Measurements from ENCODE around the gene KCNK10. TPM values are rescaled to one million over a fixed set of nuclear protein-coding genes. Genes with fewer than 3 reads are reported as not detected.

The KCNK10 gene
- polyA plus RNA-seq, 3 donors, result 0.05 TPM; not detected in 2

DNA sequence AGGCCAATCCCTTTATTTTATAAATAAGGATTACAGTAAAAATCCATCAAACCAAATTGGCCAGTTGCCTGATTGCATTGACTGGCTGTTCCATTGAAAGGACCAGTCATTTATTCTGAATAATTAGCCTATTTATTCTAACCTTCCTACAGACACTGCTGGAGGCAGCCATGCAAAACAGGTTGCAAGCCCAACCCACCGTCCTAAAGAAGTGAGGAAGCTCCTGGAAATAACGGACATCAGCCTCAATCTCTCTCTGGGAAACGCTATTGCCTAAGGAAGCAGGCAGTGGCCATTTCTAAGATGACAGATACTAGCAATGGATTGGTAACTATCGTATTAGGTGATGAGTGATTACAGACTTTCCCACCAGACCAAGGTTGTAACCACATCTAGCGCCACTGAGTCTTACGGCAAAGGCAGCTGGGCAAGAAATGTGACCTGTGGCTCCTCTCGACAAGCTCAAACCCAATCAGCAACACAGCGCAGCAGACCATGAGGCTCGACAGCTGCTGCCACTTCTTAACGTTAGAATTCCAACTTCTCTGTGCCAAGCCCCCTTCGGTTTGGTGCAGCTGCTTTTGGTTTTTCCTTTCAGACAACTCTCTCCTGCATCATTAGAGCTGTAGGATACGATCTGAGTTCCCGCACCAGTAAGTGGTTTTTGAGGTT, 134.2 kb downstream of the KCNK10 start:
- 30% methylated on average over 7 of the region's 13 CpGs for WGBS (ENCODE audit: insufficient coverage)
- H3K4me1 ChIP-seq (ENCODE audit: control insufficient read depth in 1 of 2, insufficient read depth in 2 of 2, low read length in 2 of 2), result peaks cover 6 to 7% of the 10 kb centered on the region in 2 donors
- TF ChIP-seq, protein P1, sequence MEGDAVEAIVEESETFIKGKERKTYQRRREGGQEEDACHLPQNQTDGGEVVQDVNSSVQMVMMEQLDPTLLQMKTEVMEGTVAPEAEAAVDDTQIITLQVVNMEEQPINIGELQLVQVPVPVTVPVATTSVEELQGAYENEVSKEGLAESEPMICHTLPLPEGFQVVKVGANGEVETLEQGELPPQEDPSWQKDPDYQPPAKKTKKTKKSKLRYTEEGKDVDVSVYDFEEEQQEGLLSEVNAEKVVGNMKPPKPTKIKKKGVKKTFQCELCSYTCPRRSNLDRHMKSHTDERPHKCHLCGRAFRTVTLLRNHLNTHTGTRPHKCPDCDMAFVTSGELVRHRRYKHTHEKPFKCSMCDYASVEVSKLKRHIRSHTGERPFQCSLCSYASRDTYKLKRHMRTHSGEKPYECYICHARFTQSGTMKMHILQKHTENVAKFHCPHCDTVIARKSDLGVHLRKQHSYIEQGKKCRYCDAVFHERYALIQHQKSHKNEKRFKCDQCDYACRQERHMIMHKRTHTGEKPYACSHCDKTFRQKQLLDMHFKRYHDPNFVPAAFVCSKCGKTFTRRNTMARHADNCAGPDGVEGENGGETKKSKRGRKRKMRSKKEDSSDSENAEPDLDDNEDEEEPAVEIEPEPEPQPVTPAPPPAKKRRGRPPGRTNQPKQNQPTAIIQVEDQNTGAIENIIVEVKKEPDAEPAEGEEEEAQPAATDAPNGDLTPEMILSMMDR (IDR thresholded peaks at IDR 0.05), result no peak
- Mint-ChIP-seq H3K27ac (peak overlapping the region in 1 of 7 donors; percentile 23), H3K9me3 (no peaks in the 10 kb centered on the region), H3K4me3 (peak overlapping the region; percentile 59), H3K36me3 (no peaks in the 10 kb centered on the region), H3K4me1 (peaks cover 12% of the 10 kb centered on the region), H3K27me3 (ENCODE audit: low read depth in 3 of 3) (peaks cover 3 to 6% (median 3%) of the 10 kb centered on the region in 3 donors)
- H3K4me2 ChIP-seq (replicated peaks; ENCODE audit: extremely low read depth, low read length, poor library complexity, severe bottlenecking), result peak overlapping the region; percentile 54
- H3K27ac ChIP-seq (ENCODE audit: low read depth in 1 of 2, low read length in 2 of 2), result no peak overlapping the region
- no peaks in the 10 kb centered on the region for H3K79me2 ChIP-seq (ENCODE audit: insufficient read depth, low read length)
- H3K27me3 ChIP-seq (ENCODE audit: control insufficient read depth in 2 of 2, insufficient read depth in 2 of 2, low read length in 2 of 2), result peaks cover 0 to 3% of the 10 kb centered on the region in 2 donors
- no peak for DNase-seq
- H3K36me3 ChIP-seq (replicated peaks in 1 of 2; ENCODE audit: control insufficient read depth in 1 of 2, insufficient read depth in 2 of 2, low read length in 2 of 2), result no peaks in the 10 kb centered on the region
- H3K9me3 ChIP-seq (replicated peaks in 1 of 2; ENCODE audit: control insufficient read depth in 1 of 2, insufficient read depth in 1 of 2, low read length in 2 of 2), result no peaks in the 10 kb centered on the region
- H3K9ac ChIP-seq (ENCODE audit: insufficient read depth, low read length, poor library complexity, severe bottlenecking), result no peak overlapping the region
- intact Hi-C loops (cut with micrococcal nuclease), result no loop called here
- peak overlapping the region; percentile 64 for H2AFZ ChIP-seq (ENCODE audit: insufficient read depth, low read depth, low read length, poor library complexity, severe bottlenecking)
- peak overlapping the region in 1 of 3 experiments; percentile 47 for H3K4me3 ChIP-seq (replicated peaks in 1 of 3; ENCODE audit: low read depth in 2 of 3, low read length in 3 of 3)
- no peaks in the 10 kb centered on the region for H4K20me1 ChIP-seq (ENCODE audit: insufficient read depth, low read length)

DNA sequence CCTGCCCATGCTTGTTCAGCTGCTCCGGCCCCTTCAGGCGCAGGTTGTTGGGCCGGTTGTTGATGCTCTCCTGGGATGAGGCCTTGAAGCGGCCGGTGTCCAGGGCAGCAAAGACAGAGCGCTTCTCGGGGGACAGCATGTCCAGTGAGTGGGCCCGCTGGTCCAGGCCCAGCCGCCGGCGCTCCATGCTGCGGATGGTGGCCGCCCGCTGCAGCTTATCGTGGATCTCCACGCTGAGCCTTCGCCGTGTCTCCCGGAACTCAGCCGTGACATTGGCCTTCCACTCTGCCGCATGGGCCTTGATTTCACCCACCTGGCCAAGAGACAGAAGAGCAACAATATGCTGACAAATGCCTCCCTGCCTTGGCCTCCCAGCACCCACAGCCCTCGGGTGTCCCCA, 137.2 kb downstream of the KCNK10 start:
- Histone ChIP-seq H3K4me2 (replicated peaks; ENCODE audit: extremely low read depth, low read length, poor library complexity, severe bottlenecking) (no peak overlapping the region), H3K4me1 (ENCODE audit: control insufficient read depth in 1 of 2, insufficient read depth in 2 of 2, low read length in 2 of 2) (peaks cover 6 to 7% of the 10 kb centered on the region in 2 donors), H3K36me3 (replicated peaks in 1 of 2; ENCODE audit: control insufficient read depth in 1 of 2, insufficient read depth in 2 of 2, low read length in 2 of 2) (no peaks in the 10 kb centered on the region), H3K79me2 (ENCODE audit: insufficient read depth, low read length) (no peaks in the 10 kb centered on the region), H3K27ac (ENCODE audit: low read depth in 1 of 2, low read length in 2 of 2) (no peak overlapping the region), H3K4me3 (replicated peaks in 1 of 3; ENCODE audit: low read depth in 2 of 3, low read length in 3 of 3) (no peak overlapping the region), H3K9ac (ENCODE audit: insufficient read depth, low read length, poor library complexity, severe bottlenecking) (no peak overlapping the region), H3K9me3 (replicated peaks in 1 of 2; ENCODE audit: control insufficient read depth in 1 of 2, insufficient read depth in 1 of 2, low read length in 2 of 2) (no peaks in the 10 kb centered on the region), H2AFZ (ENCODE audit: insufficient read depth, low read depth, low read length, poor library complexity, severe bottlenecking) (no peak overlapping the region), H3K27me3 (ENCODE audit: control insufficient read depth in 2 of 2, insufficient read depth in 2 of 2, low read length in 2 of 2) (no peaks in the 10 kb centered on the region), H4K20me1 (ENCODE audit: insufficient read depth, low read length) (no peaks in the 10 kb centered on the region)
- H3K36me3 Mint-ChIP-seq, result no peaks in the 10 kb centered on the region
- intact Hi-C loops (cut with micrococcal nuclease), result no loop called here
- TF ChIP-seq, protein P1 (IDR thresholded peaks at IDR 0.05), result no peak
- WGBS (ENCODE audit: insufficient coverage), result 98% methylated on average over 22 of the region's 22 CpGs
- H3K4me3 Mint-ChIP-seq, result no peak overlapping the region
- DNase-seq, result no peak
- H3K9me3 Mint-ChIP-seq, result peaks cover 0 to 2% (median 0%) of the 10 kb centered on the region in 7 donors
- no peak overlapping the region for H3K27ac Mint-ChIP-seq
- peaks cover 15% of the 10 kb centered on the region for H3K4me1 Mint-ChIP-seq
- peaks cover 1 to 7% (median 5%) of the 10 kb centered on the region in 3 donors for H3K27me3 Mint-ChIP-seq (ENCODE audit: low read depth in 3 of 3)

All from CD14-positive monocyte (primary cell).